ENCODE results near the gene GABBR2.

GRCh38 chr9:98380065-98380681 lies 328.6 kb downstream of the GABBR2 start:
- no peak for TF ChIP-seq POLR2A (IDR thresholded peaks at IDR 0.05)
- TF ChIP-seq, protein P1, sequence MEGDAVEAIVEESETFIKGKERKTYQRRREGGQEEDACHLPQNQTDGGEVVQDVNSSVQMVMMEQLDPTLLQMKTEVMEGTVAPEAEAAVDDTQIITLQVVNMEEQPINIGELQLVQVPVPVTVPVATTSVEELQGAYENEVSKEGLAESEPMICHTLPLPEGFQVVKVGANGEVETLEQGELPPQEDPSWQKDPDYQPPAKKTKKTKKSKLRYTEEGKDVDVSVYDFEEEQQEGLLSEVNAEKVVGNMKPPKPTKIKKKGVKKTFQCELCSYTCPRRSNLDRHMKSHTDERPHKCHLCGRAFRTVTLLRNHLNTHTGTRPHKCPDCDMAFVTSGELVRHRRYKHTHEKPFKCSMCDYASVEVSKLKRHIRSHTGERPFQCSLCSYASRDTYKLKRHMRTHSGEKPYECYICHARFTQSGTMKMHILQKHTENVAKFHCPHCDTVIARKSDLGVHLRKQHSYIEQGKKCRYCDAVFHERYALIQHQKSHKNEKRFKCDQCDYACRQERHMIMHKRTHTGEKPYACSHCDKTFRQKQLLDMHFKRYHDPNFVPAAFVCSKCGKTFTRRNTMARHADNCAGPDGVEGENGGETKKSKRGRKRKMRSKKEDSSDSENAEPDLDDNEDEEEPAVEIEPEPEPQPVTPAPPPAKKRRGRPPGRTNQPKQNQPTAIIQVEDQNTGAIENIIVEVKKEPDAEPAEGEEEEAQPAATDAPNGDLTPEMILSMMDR (IDR thresholded peaks at IDR 0.05) = no peak

Measured in breast epithelium (tissue), 3 donors.